ENCODE measurements around the gene PLCB4. TPM values are rescaled to one million over a fixed set of nuclear protein-coding genes. Genes with fewer than 3 reads are reported as not detected.

Gene PLCB4
- total and polyA plus RNA-seq, 2 experiments from 2014 or later: 6.5 to 16.1 TPM

DNA sequence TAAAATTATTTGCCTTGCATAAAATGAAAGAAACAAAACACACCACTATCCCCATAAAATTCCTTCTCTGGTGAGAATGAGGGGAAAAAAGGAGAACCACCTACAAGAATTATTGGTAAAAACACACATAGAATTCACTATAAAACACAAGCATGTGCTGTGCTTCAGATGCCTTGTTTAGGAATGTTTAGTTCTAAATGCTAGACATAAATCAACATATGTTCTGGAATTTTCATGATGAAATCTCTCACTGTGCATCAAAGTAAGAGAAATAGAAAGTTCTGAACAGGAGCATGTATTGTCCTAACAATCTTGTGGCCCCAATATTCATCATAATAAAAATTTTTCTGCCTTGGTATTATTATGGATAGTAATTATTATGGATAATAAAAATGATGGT is 111.0 kb downstream of the PLCB4 start:
- Histone ChIP-seq H3F3A (replicated peaks; ENCODE audit: low read depth) (no peaks in the 10 kb centered on the region), H3K4me2 (peak overlapping the region; percentile 4), H3K36me3 (ENCODE audit: insufficient read depth) (no peaks in the 10 kb centered on the region), H3K4me3 (no peak overlapping the region), H3K27me3 (ENCODE audit: insufficient read depth) (no peaks in the 10 kb centered on the region), H3K27ac (ENCODE audit: low read depth) (peak overlapping the region; percentile 56), H3K9me2 (ENCODE audit: insufficient read depth) (peaks cover 31% of the 10 kb centered on the region), H2AFZ (no peak overlapping the region), H3K4me1 (ENCODE audit: insufficient read depth) (peaks cover 30% of the 10 kb centered on the region), H4K20me1 (replicated peaks; ENCODE audit: insufficient read depth) (no peaks in the 10 kb centered on the region), H3K79me2 (replicated peaks; ENCODE audit: insufficient read depth) (0 out of 2 replicates have a peak, but pooled peaks cover 3% of the 10 kb centered on the region)
- peaks cover 30% of the 10 kb centered on the region for H3K4me1 Mint-ChIP-seq
- ATAC-seq (no peak), DNase-seq (ENCODE audit: low spot score) (no peak)
- TF ChIP-seq STAT1 (IDR thresholded peaks at IDR 0.05; ENCODE audit: unreplicated experiment) (no peak), ZNF114 (CRISPR knock-in tag; IDR thresholded peaks at IDR 0.05) (no peak), CREB1 (CRISPR knock-in tag; IDR thresholded peaks at IDR 0.05; ENCODE audit: low read depth) (no peak), ZNF331 (CRISPR knock-in tag; IDR thresholded peaks at IDR 0.05; ENCODE audit: low read depth) (no peak), POLR2AphosphoS5 (IDR thresholded peaks at IDR 0.05; ENCODE audit: low read depth) (no peak), EZH2phosphoT487 (IDR thresholded peaks at IDR 0.05; ENCODE audit: unreplicated experiment) (no peak), NANOG (IDR thresholded peaks at IDR 0.05; ENCODE audit: borderline replicate concordance) (no peak), EZH2 (IDR thresholded peaks at IDR 0.05; ENCODE audit: low read depth, unreplicated experiment) (no peak)
- TF ChIP-seq, protein P1, sequence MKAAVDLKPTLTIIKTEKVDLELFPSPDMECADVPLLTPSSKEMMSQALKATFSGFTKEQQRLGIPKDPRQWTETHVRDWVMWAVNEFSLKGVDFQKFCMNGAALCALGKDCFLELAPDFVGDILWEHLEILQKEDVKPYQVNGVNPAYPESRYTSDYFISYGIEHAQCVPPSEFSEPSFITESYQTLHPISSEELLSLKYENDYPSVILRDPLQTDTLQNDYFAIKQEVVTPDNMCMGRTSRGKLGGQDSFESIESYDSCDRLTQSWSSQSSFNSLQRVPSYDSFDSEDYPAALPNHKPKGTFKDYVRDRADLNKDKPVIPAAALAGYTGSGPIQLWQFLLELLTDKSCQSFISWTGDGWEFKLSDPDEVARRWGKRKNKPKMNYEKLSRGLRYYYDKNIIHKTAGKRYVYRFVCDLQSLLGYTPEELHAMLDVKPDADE (IDR thresholded peaks at IDR 0.05): no peak
- TF ChIP-seq, protein P2, sequence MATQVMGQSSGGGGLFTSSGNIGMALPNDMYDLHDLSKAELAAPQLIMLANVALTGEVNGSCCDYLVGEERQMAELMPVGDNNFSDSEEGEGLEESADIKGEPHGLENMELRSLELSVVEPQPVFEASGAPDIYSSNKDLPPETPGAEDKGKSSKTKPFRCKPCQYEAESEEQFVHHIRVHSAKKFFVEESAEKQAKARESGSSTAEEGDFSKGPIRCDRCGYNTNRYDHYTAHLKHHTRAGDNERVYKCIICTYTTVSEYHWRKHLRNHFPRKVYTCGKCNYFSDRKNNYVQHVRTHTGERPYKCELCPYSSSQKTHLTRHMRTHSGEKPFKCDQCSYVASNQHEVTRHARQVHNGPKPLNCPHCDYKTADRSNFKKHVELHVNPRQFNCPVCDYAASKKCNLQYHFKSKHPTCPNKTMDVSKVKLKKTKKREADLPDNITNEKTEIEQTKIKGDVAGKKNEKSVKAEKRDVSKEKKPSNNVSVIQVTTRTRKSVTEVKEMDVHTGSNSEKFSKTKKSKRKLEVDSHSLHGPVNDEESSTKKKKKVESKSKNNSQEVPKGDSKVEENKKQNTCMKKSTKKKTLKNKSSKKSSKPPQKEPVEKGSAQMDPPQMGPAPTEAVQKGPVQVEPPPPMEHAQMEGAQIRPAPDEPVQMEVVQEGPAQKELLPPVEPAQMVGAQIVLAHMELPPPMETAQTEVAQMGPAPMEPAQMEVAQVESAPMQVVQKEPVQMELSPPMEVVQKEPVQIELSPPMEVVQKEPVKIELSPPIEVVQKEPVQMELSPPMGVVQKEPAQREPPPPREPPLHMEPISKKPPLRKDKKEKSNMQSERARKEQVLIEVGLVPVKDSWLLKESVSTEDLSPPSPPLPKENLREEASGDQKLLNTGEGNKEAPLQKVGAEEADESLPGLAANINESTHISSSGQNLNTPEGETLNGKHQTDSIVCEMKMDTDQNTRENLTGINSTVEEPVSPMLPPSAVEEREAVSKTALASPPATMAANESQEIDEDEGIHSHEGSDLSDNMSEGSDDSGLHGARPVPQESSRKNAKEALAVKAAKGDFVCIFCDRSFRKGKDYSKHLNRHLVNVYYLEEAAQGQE (IDR thresholded peaks at IDR 0.05; ENCODE audit: unreplicated experiment): no peak
- TF ChIP-seq, protein P3, sequence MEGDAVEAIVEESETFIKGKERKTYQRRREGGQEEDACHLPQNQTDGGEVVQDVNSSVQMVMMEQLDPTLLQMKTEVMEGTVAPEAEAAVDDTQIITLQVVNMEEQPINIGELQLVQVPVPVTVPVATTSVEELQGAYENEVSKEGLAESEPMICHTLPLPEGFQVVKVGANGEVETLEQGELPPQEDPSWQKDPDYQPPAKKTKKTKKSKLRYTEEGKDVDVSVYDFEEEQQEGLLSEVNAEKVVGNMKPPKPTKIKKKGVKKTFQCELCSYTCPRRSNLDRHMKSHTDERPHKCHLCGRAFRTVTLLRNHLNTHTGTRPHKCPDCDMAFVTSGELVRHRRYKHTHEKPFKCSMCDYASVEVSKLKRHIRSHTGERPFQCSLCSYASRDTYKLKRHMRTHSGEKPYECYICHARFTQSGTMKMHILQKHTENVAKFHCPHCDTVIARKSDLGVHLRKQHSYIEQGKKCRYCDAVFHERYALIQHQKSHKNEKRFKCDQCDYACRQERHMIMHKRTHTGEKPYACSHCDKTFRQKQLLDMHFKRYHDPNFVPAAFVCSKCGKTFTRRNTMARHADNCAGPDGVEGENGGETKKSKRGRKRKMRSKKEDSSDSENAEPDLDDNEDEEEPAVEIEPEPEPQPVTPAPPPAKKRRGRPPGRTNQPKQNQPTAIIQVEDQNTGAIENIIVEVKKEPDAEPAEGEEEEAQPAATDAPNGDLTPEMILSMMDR (conservative IDR thresholded peaks at IDR 0.05; ENCODE audit: low read depth in 2 of 2): no peak
- peak overlapping the region; percentile 71 for H3K27ac Mint-ChIP-seq
- H3K36me3 Mint-ChIP-seq (ENCODE audit: low read depth): no peaks in the 10 kb centered on the region
- H3K9me3 Mint-ChIP-seq: no peaks in the 10 kb centered on the region
- H3K27me3 Mint-ChIP-seq (ENCODE audit: insufficient read depth, low read depth, poor library complexity): no peaks in the 10 kb centered on the region
- no peak overlapping the region for H3K4me3 Mint-ChIP-seq

Data from GM23338 (cell line).